Measurements from ENCODE around the gene SWSAP1. TPM values are rescaled to one million over a fixed set of nuclear protein-coding genes. Genes with fewer than 3 reads are reported as not detected.

The SWSAP1 gene
- total RNA-seq, 4 donors from 2014 or later = 0.51 to 1.7 (median 1.2) TPM

- intact Hi-C loops (cut with DNase I; ENCODE audit: low total_unique reads) (loop anchor here (1.0 to 5.0 kb wide), 4 partner anchors 54 to 216 kb away; partner anchors contain the start of genes CNN1, ODAD3, PRKCSH and ZNF627), in situ Hi-C loops (cut with MboI; ENCODE audit: low sequenced_read_pairs in 4 of 4) (loop anchor here in 1 of 4 donors (25.0 kb wide), 1 partner anchor 206 kb away; the partner anchor contains the start of genes ACP5 and ZNF627)
- Histone ChIP-seq H3K27ac (peak overlapping the region; percentile 86 to 88 (median 88)), H3K27me3 (peaks cover 24 to 30% (median 29%) of the 10 kb centered on the region in 3 donors), H3K36me3 (no peaks in the 10 kb centered on the region), H3K4me3 (peak overlapping the region; percentile 65 to 87 (median 77)), H3K4me1 (peaks cover 23 to 25% of the 10 kb centered on the region in 2 donors), H3K9me3 (no peaks in the 10 kb centered on the region)
- peak; percentile 65 to 83 (median 74) for TF ChIP-seq CTCF (IDR thresholded peaks at IDR 0.05 in 4 of 5, conservative IDR thresholded peaks at IDR 0.05 in 1 of 5)
- peak; percentile 82 to 89 for TF ChIP-seq POLR2A (IDR thresholded peaks at IDR 0.05)
- DNase-seq (peak; percentile 93 to 97), ATAC-seq (peak; percentile 99 to 100)
Measured at GRCh38 chr19:11380653-11381537, 6.4 kb downstream of the SWSAP1 start.

- TF ChIP-seq CTCF (IDR thresholded peaks at IDR 0.05 in 4 of 5, conservative IDR thresholded peaks at IDR 0.05 in 1 of 5) (peak in 4 of 5 experiments; percentile 51 to 70 (median 64)), POLR2A (IDR thresholded peaks at IDR 0.05) (no peak)
- H3K36me3 ChIP-seq = no peaks in the 10 kb centered on the region
- H3K27me3 ChIP-seq = peaks cover 24 to 30% (median 29%) of the 10 kb centered on the region in 3 donors
- H3K9me3 ChIP-seq = no peaks in the 10 kb centered on the region
- ATAC-seq = no peak
- H3K4me1 ChIP-seq = peaks cover 14 to 16% of the 10 kb centered on the region in 2 donors
- intact Hi-C loops (cut with DNase I; ENCODE audit: low total_unique reads) (loop anchor here (5.0 kb wide), 2 partner anchors 154 to 214 kb away; partner anchors contain the start of genes CNN1 and ZNF627), in situ Hi-C loops (cut with MboI; ENCODE audit: low sequenced_read_pairs in 4 of 4) (loop anchor here in 1 of 4 donors (25.0 kb wide), 1 partner anchor 204 kb away; the partner anchor contains the start of genes ACP5 and ZNF627)
- peak overlapping the region; percentile 30 to 39 (median 36) for H3K4me3 ChIP-seq
- H3K27ac ChIP-seq = peak overlapping the region in 2 of 4 donors; percentile 29 to 55
- DNase-seq = no peak
Measured at GRCh38 chr19:11382898-11383705, 8.6 kb downstream of the SWSAP1 start.

- no peak for ATAC-seq
- TF ChIP-seq CTCF (IDR thresholded peaks at IDR 0.05 in 4 of 5, conservative IDR thresholded peaks at IDR 0.05 in 1 of 5) = no peak
- TF ChIP-seq POLR2A (IDR thresholded peaks at IDR 0.05) = no peak
- Histone ChIP-seq H3K9me3 (no peaks in the 10 kb centered on the region), H3K4me1 (peaks cover 14 to 16% of the 10 kb centered on the region in 2 donors), H3K4me3 (peak overlapping the region; percentile 30 to 39 (median 36)), H3K27me3 (peaks cover 24 to 30% (median 29%) of the 10 kb centered on the region in 3 donors), H3K27ac (peak overlapping the region in 3 of 4 donors; percentile 13 to 55 (median 29)), H3K36me3 (no peaks in the 10 kb centered on the region)
- intact Hi-C loops (cut with DNase I; ENCODE audit: low total_unique reads) = loop anchor here (5.0 kb wide), 2 partner anchors 154 to 214 kb away; partner anchors contain the start of genes CNN1 and ZNF627
- no peak for DNase-seq
- in situ Hi-C loops (cut with MboI; ENCODE audit: low sequenced_read_pairs in 4 of 4) = loop anchor here in 1 of 4 donors (25.0 kb wide), 1 partner anchor 204 kb away; the partner anchor contains the start of genes ACP5 and ZNF627
Measured at GRCh38 chr19:11383706-11384048, 9.2 kb downstream of the SWSAP1 start.

- TF ChIP-seq POLR2A (IDR thresholded peaks at IDR 0.05) (no peak), CTCF (IDR thresholded peaks at IDR 0.05 in 4 of 5, conservative IDR thresholded peaks at IDR 0.05 in 1 of 5) (no peak)
- in situ Hi-C loops (cut with MboI; ENCODE audit: low sequenced_read_pairs in 4 of 4) = loop anchor here in 1 of 4 donors (25.0 kb wide), 1 partner anchor 203 kb away; the partner anchor contains the start of genes ACP5 and ZNF627
Measured at GRCh38 chr19:11384778-11385129, 10.3 kb downstream of the SWSAP1 start.

More at GRCh38 chr19:11384778-11385129, 10.3 kb downstream of the SWSAP1 start:
- peaks cover 24 to 30% (median 29%) of the 10 kb centered on the region in 3 donors for H3K27me3 ChIP-seq
- no peak overlapping the region for H3K4me3 ChIP-seq
- H3K36me3 ChIP-seq = no peaks in the 10 kb centered on the region
- no peaks in the 10 kb centered on the region for H3K9me3 ChIP-seq
- ATAC-seq = no peak
- DNase-seq = no peak
- peaks cover 13 to 16% of the 10 kb centered on the region in 2 donors for H3K4me1 ChIP-seq
- intact Hi-C loops (cut with DNase I; ENCODE audit: low total_unique reads) = loop anchor here (5.0 kb wide), 2 partner anchors 153 to 213 kb away; partner anchors contain the start of genes CNN1 and ZNF627
- H3K27ac ChIP-seq = no peak overlapping the region

Data from gastrocnemius medialis (tissue), 4 donors.